ENCODE measurements around the gene ERC1. TPM values are rescaled to one million over a fixed set of nuclear protein-coding genes. Genes with fewer than 3 reads are reported as not detected.

The ERC1 gene
- polyA plus RNA-seq, 1 donor from 2014 or later: 7.1 TPM

GRCh38 chr12:1357171-1357570, 366.1 kb downstream of the ERC1 start:
- no peaks in the 10 kb centered on the region for H3F3A ChIP-seq (ENCODE audit: insufficient read depth, low read length, poor library complexity, severe bottlenecking)
- no peak overlapping the region for H3K9ac ChIP-seq (ENCODE audit: low read length)
- no peaks in the 10 kb centered on the region for H4K20me1 ChIP-seq (ENCODE audit: insufficient read depth)
- H3K27ac ChIP-seq (ENCODE audit: low read length): no peak overlapping the region
- H3K4me2 ChIP-seq (ENCODE audit: low read length): no peak overlapping the region
- no peaks in the 10 kb centered on the region for H3K79me2 ChIP-seq (replicated peaks; ENCODE audit: insufficient read depth, low read length)
- H3K9me2 ChIP-seq (ENCODE audit: insufficient read depth, low read length): no peaks in the 10 kb centered on the region
- no peaks in the 10 kb centered on the region for H3K27me3 ChIP-seq (ENCODE audit: insufficient read depth, low read depth, low read length)
- H3K36me3 ChIP-seq (ENCODE audit: insufficient read depth, low read length): no peaks in the 10 kb centered on the region
- TF ChIP-seq EP300 (conservative IDR thresholded peaks at IDR 0.05; ENCODE audit: poor library complexity, severe bottlenecking): no peak
- TF ChIP-seq POLR2AphosphoS5 (IDR thresholded peaks at IDR 0.05): no peak
- no peak for TF ChIP-seq MXI1 (conservative IDR thresholded peaks at IDR 0.05; ENCODE audit: poor library complexity, severe bottlenecking)
- no peak for TF ChIP-seq RAD21 (conservative IDR thresholded peaks at IDR 0.05)
- no peak for TF ChIP-seq TAF1 (IDR thresholded peaks at IDR 0.05; ENCODE audit: low read depth)
- no peak overlapping the region for H2AFZ ChIP-seq (ENCODE audit: low read depth, low read length)
- H3K4me3 ChIP-seq (ENCODE audit: low read length): no peak overlapping the region
- no peaks in the 10 kb centered on the region for H3K9me3 ChIP-seq (ENCODE audit: low read length)

- Histone ChIP-seq H2AFZ (ENCODE audit: low read depth, low read length) (no peak overlapping the region), H3K9me3 (ENCODE audit: low read length) (no peaks in the 10 kb centered on the region), H3K36me3 (ENCODE audit: insufficient read depth, low read length) (no peaks in the 10 kb centered on the region), H3K27me3 (ENCODE audit: insufficient read depth, low read depth, low read length) (no peaks in the 10 kb centered on the region), H3K9me2 (ENCODE audit: insufficient read depth, low read length) (no peaks in the 10 kb centered on the region), H3K27ac (ENCODE audit: low read length) (no peak overlapping the region), H3K4me3 (ENCODE audit: low read length) (no peak overlapping the region), H4K20me1 (ENCODE audit: insufficient read depth) (no peaks in the 10 kb centered on the region), H3F3A (ENCODE audit: insufficient read depth, low read length, poor library complexity, severe bottlenecking) (no peaks in the 10 kb centered on the region), H3K79me2 (replicated peaks; ENCODE audit: insufficient read depth, low read length) (no peaks in the 10 kb centered on the region), H3K9ac (ENCODE audit: low read length) (no peak overlapping the region), H3K4me2 (ENCODE audit: low read length) (no peak overlapping the region)
- TF ChIP-seq EZH2 (IDR thresholded peaks at IDR 0.05; ENCODE audit: borderline replicate concordance, insufficient read depth, low read length, poor library complexity, severe bottlenecking) (no peak), MXI1 (conservative IDR thresholded peaks at IDR 0.05; ENCODE audit: poor library complexity, severe bottlenecking) (no peak), TAF1 (IDR thresholded peaks at IDR 0.05; ENCODE audit: low read depth) (no peak), REST (IDR thresholded peaks at IDR 0.05; ENCODE audit: borderline replicate concordance) (no peak), POLR2AphosphoS5 (IDR thresholded peaks at IDR 0.05) (no peak), EP300 (conservative IDR thresholded peaks at IDR 0.05; ENCODE audit: poor library complexity, severe bottlenecking) (no peak), CTCF (IDR thresholded peaks at IDR 0.05; ENCODE audit: poor library complexity, severe bottlenecking) (no peak)
Observed at GRCh38 chr12:1357711-1358110, 366.7 kb downstream of the ERC1 start.

Data from neural cell (in vitro differentiated cells).